OCI-M1 (cell line): ENCODE data around the gene GJB1.
"Not testable (repeated sequence)": the region's sequence is repeated elsewhere in the genome, so short reads cannot be mapped to it uniquely, and the experiment has no call there.

ENCODE experiments used
- DNase-seq: peaks from one replicate; lab custom pipeline; 2025; lab: John Stamatoyannopoulos, UW

Gene GJB1

GRCh38 chrX:71256051-71256450 is 33.0 kb downstream of the GJB1 start:
- no peak for DNase-seq

- DNase-seq, result no peak
Observed at GRCh38 chrX:71256856-71257255, 33.8 kb downstream of the GJB1 start.

- not testable (repeated sequence) for DNase-seq
Observed at GRCh38 chrX:71268624-71269023, 45.6 kb downstream of the GJB1 start.

- no peak for DNase-seq
Observed at GRCh38 chrX:71269801-71270395, 46.9 kb downstream of the GJB1 start.

- not testable (repeated sequence) for DNase-seq
Observed at GRCh38 chrX:71272313-71272712, 49.3 kb downstream of the GJB1 start.
